BLaER1 treated with 17β-estradiol and CSF1 and Interleukin-3, amounts not matched to agents 10 nM and 100 nM (cell line): ENCODE data around the gene HID1.
"Not testable (repeated sequence)": the region's sequence is repeated elsewhere in the genome, so short reads cannot be mapped to it uniquely, and the experiment has no call there.

Source experiments
- H3K27ac ChIP-seq, 11 experiments: shearing (Covaris generic); formaldehyde crosslinking; 2 replicates each; pipeline ENCODE4 v1.8.1; 2022
- H3K27me3 ChIP-seq, 11 experiments: shearing (Covaris generic); formaldehyde crosslinking; 2 replicates each; pipeline ENCODE4 v1.8.1; 2022
- H3K36me3 ChIP-seq, 11 experiments: shearing (Covaris generic); formaldehyde crosslinking; 2 replicates each; pipeline ENCODE4 v1.8.1; 2022
- H3K4me1 ChIP-seq, 10 experiments: shearing (Covaris generic); formaldehyde crosslinking; 2 replicates each; pipeline ENCODE4 v1.8.1; 2022
- H3K4me2 ChIP-seq, 11 experiments: shearing (Covaris generic); formaldehyde crosslinking; 2 replicates each; pipeline ENCODE4 v1.8.1; 2022
- H3K4me3 ChIP-seq, 10 experiments: shearing (Covaris generic); formaldehyde crosslinking; 2 replicates each; pipeline ENCODE4 v1.8.1; 2022
- H3K9ac ChIP-seq, 11 experiments: shearing (Covaris generic); formaldehyde crosslinking; 2 replicates each; pipeline ENCODE4 v1.8.1; 2022
- H3K9me3 ChIP-seq, 11 experiments: shearing (Covaris generic); formaldehyde crosslinking; replicated peaks in 1 of 11; 2 replicates each; pipeline ENCODE4 v1.8.1; 2022
- H4K20me1 ChIP-seq, 11 experiments: shearing (Covaris generic); formaldehyde crosslinking; 2 replicates each; pipeline ENCODE4 v1.8.1; 2022
- Cebpa-rat ChIP-seq, 11 experiments: shearing (Covaris generic); IDR thresholded peaks; 2 replicates each; pipeline ENCODE4 v1.8.1; 2022

The HID1 gene

GRCh38 chr17:74921026-74921681, 51.4 kb downstream of the HID1 start:
- Histone ChIP-seq H3K27ac (no peak overlapping the region), H3K9ac (no peak overlapping the region), H3K27me3 (peaks cover 66 to 78% (median 73%) of the 10 kb centered on the region in 11 experiments), H3K4me2 (no peak overlapping the region), H3K4me3 (no peak overlapping the region), H3K9me3 (no peaks in the 10 kb centered on the region), H4K20me1 (peaks cover 0 to 43% (median 6%) of the 10 kb centered on the region in 11 experiments; a peak in 9 of 22 replicates), H3K36me3 (no peaks in the 10 kb centered on the region), H3K4me1 (peaks cover 0 to 31% (median 16%) of the 10 kb centered on the region in 10 experiments; a peak in 13 of 20 replicates)
- TF ChIP-seq Cebpa-rat (IDR thresholded peaks at IDR 0.05): no peak

GRCh38 chr17:74920642-74921025, 51.9 kb downstream of the HID1 start:
- Histone ChIP-seq H3K9me3 (no peaks in the 10 kb centered on the region), H3K27me3 (peaks cover 61 to 73% (median 68%) of the 10 kb centered on the region in 11 experiments), H3K27ac (no peak overlapping the region), H3K4me2 (no peak overlapping the region), H3K4me1 (peaks cover 0 to 31% (median 16%) of the 10 kb centered on the region in 10 experiments; a peak in 13 of 20 replicates), H3K9ac (no peak overlapping the region), H4K20me1 (peaks cover 0 to 43% (median 6%) of the 10 kb centered on the region in 11 experiments; a peak in 9 of 22 replicates), H3K36me3 (no peaks in the 10 kb centered on the region), H3K4me3 (no peak overlapping the region)
- TF ChIP-seq Cebpa-rat (IDR thresholded peaks at IDR 0.05): no peak

GRCh38 chr17:74920306-74920620, 52.3 kb downstream of the HID1 start:
- H4K20me1 ChIP-seq: peaks cover 0 to 43% (median 6%) of the 10 kb centered on the region in 11 experiments; a peak in 9 of 22 replicates
- H3K9me3 ChIP-seq: no peaks in the 10 kb centered on the region
- peaks cover 57 to 69% (median 64%) of the 10 kb centered on the region in 11 experiments for H3K27me3 ChIP-seq
- TF ChIP-seq Cebpa-rat (IDR thresholded peaks at IDR 0.05): no peak
- no peaks in the 10 kb centered on the region for H3K36me3 ChIP-seq
- H3K4me1 ChIP-seq: peaks cover 0 to 31% (median 16%) of the 10 kb centered on the region in 10 experiments; a peak in 13 of 20 replicates
- H3K4me3 ChIP-seq: no peak overlapping the region
- H3K4me2 ChIP-seq: no peak overlapping the region
- no peak overlapping the region for H3K9ac ChIP-seq
- H3K27ac ChIP-seq: no peak overlapping the region

GRCh38 chr17:74919440-74920305, 52.9 kb downstream of the HID1 start:
- Histone ChIP-seq H3K27me3 (peaks cover 51 to 64% (median 58%) of the 10 kb centered on the region in 11 experiments), H3K27ac (no peak overlapping the region), H3K4me1 (peaks cover 0 to 33% (median 16%) of the 10 kb centered on the region in 10 experiments; a peak in 14 of 20 replicates), H3K4me3 (no peak overlapping the region), H3K9ac (no peak overlapping the region), H3K36me3 (no peaks in the 10 kb centered on the region), H4K20me1 (peaks cover 0 to 37% (median 6%) of the 10 kb centered on the region in 11 experiments; a peak in 9 of 22 replicates), H3K4me2 (peak overlapping the region in 3 of 11 experiments; percentile 2 to 12 (median 9); a peak in 2 of 22 replicates), H3K9me3 (no peaks in the 10 kb centered on the region)
- TF ChIP-seq Cebpa-rat (IDR thresholded peaks at IDR 0.05): no peak

- Histone ChIP-seq H3K4me2 (no peak overlapping the region; a peak in 1 of 22 replicates), H3K27me3 (peaks cover 43 to 56% (median 51%) of the 10 kb centered on the region in 11 experiments), H3K9ac (no peak overlapping the region), H4K20me1 (peaks cover 0 to 29% (median 5%) of the 10 kb centered on the region in 11 experiments; a peak in 9 of 22 replicates), H3K27ac (no peak overlapping the region), H3K36me3 (no peaks in the 10 kb centered on the region), H3K4me1 (peaks cover 0 to 26% (median 13%) of the 10 kb centered on the region in 10 experiments; a peak in 14 of 20 replicates), H3K4me3 (no peak overlapping the region), H3K9me3 (peaks cover 0 to 5% (median 1%) of the 10 kb centered on the region in 11 experiments; a peak in 10 of 22 replicates)
- no peak for TF ChIP-seq Cebpa-rat (IDR thresholded peaks at IDR 0.05)
Measured at GRCh38 chr17:74918906-74919305, 53.7 kb downstream of the HID1 start.

- Histone ChIP-seq H3K27ac (peak overlapping the region in 2 of 11 experiments; percentile 14 to 38; a peak in 3 of 22 replicates), H3K4me1 (peaks cover 0 to 20% (median 10%) of the 10 kb centered on the region in 10 experiments; a peak in 13 of 20 replicates), H3K27me3 (peaks cover 29 to 41% (median 36%) of the 10 kb centered on the region in 11 experiments), H4K20me1 (peaks cover 0 to 24% (median 4%) of the 10 kb centered on the region in 11 experiments; a peak in 8 of 22 replicates), H3K4me2 (peak overlapping the region in 5 of 11 experiments; percentile 43 to 81 (median 69); a peak in 11 of 22 replicates), H3K4me3 (no peak overlapping the region), H3K36me3 (no peaks in the 10 kb centered on the region), H3K9ac (peak overlapping the region in 3 of 11 experiments; percentile 18 to 48 (median 25); a peak in 3 of 22 replicates), H3K9me3 (peaks cover 0 to 13% (median 6%) of the 10 kb centered on the region in 11 experiments; a peak in 10 of 22 replicates)
- TF ChIP-seq Cebpa-rat (IDR thresholded peaks at IDR 0.05): no peak
Measured at GRCh38 chr17:74917430-74917829, 55.1 kb downstream of the HID1 start.

- no peak for TF ChIP-seq Cebpa-rat (IDR thresholded peaks at IDR 0.05)
Measured at GRCh38 chr17:74916851-74917199, 55.7 kb downstream of the HID1 start.

GRCh38 chr17:74916136-74916850, 56.3 kb downstream of the HID1 start:
- peaks cover 18 to 30% (median 25%) of the 10 kb centered on the region in 11 experiments for H3K27me3 ChIP-seq
- H3K4me2 ChIP-seq: no peak overlapping the region
- TF ChIP-seq Cebpa-rat (IDR thresholded peaks at IDR 0.05): no peak
- H3K4me1 ChIP-seq: peaks cover 0 to 20% (median 10%) of the 10 kb centered on the region in 10 experiments; a peak in 13 of 20 replicates
- H3K4me3 ChIP-seq: no peak overlapping the region
- no peak overlapping the region for H3K27ac ChIP-seq
- H4K20me1 ChIP-seq: peaks cover 0 to 15% (median 0%) of the 10 kb centered on the region in 11 experiments; a peak in 8 of 22 replicates
- no peak overlapping the region for H3K9ac ChIP-seq
- no peaks in the 10 kb centered on the region for H3K36me3 ChIP-seq
- H3K9me3 ChIP-seq: peaks cover 0 to 13% (median 6%) of the 10 kb centered on the region in 11 experiments; a peak in 10 of 22 replicates

More at GRCh38 chr17:74916851-74917199, 55.7 kb downstream of the HID1 start:
- H3K4me3 ChIP-seq: no peak overlapping the region
- peaks cover 0 to 13% (median 6%) of the 10 kb centered on the region in 11 experiments; a peak in 10 of 22 replicates for H3K9me3 ChIP-seq
- no peak overlapping the region for H3K27ac ChIP-seq
- no peaks in the 10 kb centered on the region for H3K36me3 ChIP-seq
- H3K27me3 ChIP-seq: peaks cover 23 to 35% (median 30%) of the 10 kb centered on the region in 11 experiments
- peaks cover 0 to 20% (median 4%) of the 10 kb centered on the region in 11 experiments; a peak in 8 of 22 replicates for H4K20me1 ChIP-seq
- H3K9ac ChIP-seq: peak overlapping the region in 1 of 11 experiments; percentile 25; a peak in 1 of 22 replicates
- H3K4me2 ChIP-seq: peak overlapping the region in 4 of 11 experiments; percentile 43 to 81 (median 74); a peak in 4 of 22 replicates
- peaks cover 0 to 20% (median 10%) of the 10 kb centered on the region in 10 experiments; a peak in 13 of 20 replicates for H3K4me1 ChIP-seq

- H3K4me3 ChIP-seq, H3K4me1 ChIP-seq, H4K20me1 ChIP-seq, H3K9ac ChIP-seq, H3K27me3 ChIP-seq, H3K4me2 ChIP-seq, H3K27ac ChIP-seq, H3K36me3 ChIP-seq: not testable (repeated sequence)
- peaks cover 4 to 23% (median 13%) of the 10 kb centered on the region in 11 experiments; a peak in 15 of 22 replicates for H3K9me3 ChIP-seq
Measured at GRCh38 chr17:74911423-74911822, 61.1 kb downstream of the HID1 start.

- not testable (repeated sequence) for H3K4me2 ChIP-seq, H3K36me3 ChIP-seq, H3K27ac ChIP-seq, H3K4me3 ChIP-seq, H3K27me3 ChIP-seq, H3K9ac ChIP-seq, H4K20me1 ChIP-seq, H3K4me1 ChIP-seq
- H3K9me3 ChIP-seq: peaks cover 4 to 20% (median 14%) of the 10 kb centered on the region in 11 experiments; a peak in 15 of 22 replicates
Measured at GRCh38 chr17:74909097-74909496, 63.5 kb downstream of the HID1 start.
